HG02973 (cell line): ENCODE results near the gene ROPN1B.

Source experiments
- ATAC-seq: cut with Tn5 transposase; IDR thresholded peaks from one replicate; pipeline ENCODE4 v1.9.1; 2021; ENCODE audit warnings: moderate library complexity; ENCODE audit not compliant: unreplicated experiment

The ROPN1B gene

DNA sequence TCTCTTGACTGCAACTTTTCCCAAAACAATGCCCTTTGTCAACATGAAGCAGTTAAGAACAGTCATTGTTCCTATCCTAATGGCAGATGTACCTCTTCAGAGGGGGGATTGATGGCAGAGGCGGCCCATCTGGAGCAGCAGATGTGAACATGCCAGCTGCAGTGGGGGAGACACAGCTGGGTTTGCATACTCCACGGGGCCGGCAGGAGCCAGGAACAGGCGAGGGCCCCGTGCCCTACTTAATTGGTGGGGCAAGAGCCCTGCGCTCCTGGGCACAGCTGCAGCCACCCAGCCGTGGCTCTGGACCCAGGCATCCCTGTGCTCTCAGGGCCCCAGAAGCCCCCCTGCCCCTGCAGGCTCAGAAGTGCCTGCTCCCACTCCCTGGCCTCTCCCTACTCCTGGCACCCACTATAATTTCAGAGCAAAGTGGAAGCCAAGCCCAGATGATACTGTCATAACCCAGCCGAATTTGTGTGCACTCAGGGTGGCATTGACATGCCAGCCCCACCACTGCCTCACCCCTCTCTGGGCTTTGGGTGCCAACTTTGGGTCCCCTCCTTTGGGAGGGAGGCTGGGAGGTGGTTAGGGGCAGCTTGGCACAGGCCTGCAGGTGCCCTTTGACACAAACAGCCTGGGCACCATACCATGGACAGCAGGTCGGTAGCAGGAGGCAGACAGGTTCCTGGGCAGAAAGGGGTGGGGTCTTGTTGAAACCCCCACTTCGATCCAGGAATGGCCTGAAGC lies 34.6 kb downstream of the ROPN1B start:
- no peak for ATAC-seq

DNA sequence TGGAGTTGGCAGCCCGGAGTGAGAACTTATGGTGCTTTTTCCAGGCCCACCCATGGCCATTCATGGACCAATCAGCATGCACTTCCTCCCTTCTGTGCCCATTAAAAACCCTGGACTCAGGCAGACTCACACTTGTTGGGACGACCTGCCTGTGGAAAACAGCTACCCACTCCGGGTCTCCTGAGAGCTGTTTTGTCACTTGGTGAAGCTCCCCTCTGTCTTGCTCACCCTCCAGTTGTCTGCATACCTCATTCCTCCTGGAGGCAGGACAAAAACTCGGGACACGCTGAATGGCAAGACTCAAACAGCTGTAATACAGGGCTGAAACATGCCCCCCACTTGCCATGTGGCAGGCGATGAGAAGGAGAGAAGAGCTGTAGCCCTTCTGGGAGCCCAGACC lies 35.2 kb downstream of the ROPN1B start:
- ATAC-seq, result no peak

DNA sequence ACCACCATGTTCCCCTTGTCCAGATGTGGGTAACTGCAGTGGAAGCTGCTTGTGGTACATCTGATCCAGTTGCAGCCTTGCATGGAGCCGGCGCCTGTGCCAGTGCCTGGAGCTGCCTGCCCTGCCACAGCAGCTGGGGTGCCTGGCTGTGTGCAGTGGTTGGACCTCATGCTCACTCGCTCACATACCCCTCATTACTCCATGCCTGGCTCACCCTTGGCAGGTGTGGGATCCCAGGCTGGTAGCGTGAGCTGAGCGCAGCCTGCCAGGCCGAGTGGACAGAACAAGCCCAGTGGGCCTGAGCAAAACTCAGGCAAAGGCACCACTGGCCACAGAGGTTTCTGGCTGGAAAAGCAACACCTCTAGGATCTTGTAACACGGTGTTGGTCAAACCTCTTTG lies 35.7 kb downstream of the ROPN1B start:
- no peak for ATAC-seq

DNA sequence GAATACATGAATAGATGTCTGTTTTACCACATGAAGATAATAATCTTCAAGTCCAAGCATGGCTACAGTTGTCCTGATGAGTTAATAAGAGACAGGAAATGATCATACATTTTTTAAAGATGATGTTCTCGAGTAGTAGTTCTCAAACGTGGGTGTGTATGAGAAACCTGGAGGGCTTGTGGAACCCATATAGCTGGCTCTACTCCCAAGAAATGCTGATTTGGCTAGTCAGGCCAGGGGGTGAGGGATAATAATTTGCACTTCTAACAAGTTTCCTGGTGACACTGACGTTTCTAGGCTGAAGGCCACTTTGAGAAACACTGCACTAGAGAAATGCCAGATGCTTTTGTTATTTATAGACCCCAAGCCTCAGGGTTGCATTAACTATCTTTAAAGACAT lies 37.0 kb downstream of the ROPN1B start:
- ATAC-seq, result no peak

DNA sequence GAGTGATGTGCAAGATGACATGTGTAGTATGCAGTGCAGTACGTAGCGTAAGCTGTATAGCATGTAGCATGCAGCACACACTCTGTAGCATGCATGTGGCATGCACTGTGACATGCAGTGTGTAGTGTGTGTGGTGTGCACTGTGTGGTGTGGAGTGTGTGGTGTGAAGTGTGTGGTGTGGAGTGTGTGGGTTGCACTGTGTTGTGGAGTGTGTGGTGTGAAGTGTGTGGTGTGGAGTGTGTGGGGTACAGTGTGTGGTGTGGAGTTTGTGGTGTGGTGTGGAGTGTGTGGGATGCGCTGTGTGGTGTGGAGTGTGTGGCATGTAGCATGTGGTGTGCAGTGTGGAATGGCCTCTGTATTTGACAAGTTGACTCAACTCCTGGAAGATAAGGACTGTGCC lies 39.2 kb downstream of the ROPN1B start:
- no peak for ATAC-seq

DNA sequence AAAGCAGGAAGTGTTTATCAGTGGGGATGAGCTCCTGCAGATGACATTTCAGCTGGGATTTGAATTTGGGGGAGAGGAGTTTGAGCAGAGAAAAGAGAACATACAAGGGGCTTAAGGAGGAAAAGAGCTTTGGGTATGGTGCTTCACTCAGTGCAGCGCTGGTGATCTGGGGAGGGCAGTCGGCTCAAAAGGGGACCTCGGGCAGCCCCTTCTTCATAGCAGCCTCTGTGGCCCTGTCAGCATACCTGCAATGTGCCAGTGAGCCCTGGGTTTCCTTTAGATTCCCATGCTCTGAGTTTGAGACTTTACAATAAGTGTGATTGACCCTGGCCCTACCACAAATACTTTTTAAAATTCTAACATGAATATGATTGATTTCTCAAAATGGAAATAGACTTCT lies 40.2 kb downstream of the ROPN1B start:
- no peak for ATAC-seq

DNA sequence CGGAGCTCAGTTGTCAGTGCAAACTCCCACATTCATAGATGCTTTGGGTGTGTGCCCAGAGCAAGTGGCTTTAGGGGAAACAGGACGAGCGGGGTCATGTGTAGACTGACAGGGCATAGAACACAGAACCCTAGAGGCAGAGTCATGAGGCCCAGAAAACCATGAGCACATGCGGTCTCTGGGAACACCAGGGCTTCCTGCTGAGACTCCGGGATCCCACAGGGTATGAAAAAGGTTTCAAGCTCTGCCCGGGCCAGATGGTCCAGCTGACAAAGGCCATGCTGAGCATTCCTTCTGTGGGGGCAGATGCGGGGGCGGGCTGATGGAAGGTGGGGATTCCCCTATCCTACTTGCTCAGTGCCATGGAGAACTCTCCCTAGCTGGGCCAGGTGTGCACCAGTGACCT lies 44.8 kb downstream of the ROPN1B start:
- no peak for ATAC-seq

DNA sequence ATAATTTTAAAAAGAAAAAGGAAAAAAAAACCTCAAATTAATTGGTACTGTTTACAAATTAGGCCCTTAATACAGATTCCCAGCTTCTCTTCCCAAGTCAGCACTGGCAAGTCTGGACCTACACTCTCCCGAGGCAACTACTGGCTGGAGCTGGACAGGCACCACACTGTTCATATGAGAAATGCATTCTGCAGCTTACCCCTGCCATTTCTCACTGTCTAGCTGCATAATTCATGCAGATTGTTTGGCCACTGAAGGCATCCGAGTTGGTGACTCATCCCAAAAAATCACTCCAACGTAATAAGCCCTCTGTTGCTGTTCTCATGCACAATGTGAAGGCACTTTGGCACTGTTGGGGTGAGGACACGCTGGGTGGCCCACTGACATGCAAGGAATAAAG lies 45.3 kb downstream of the ROPN1B start:
- no peak for ATAC-seq

DNA sequence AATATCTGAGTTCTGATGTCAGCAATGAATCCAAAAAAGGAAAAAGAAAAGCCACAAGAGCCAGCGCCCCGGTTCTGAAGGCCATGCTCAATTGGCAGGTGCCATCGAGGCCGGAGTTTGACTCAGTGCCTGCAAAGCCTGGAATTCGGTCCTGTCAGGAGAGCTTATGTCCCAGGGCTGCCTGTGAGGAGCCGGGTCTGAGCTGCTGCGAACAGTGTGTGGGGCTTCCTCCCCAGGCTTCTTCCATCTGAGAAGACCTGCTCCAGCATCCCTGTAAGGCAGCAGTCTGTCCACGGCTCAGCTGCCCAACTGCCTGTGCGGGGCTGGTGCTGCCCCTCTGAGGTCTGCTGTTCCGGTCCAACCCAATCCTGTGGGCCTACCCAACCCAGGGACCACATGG lies 46.1 kb downstream of the ROPN1B start:
- ATAC-seq, result no peak

DNA sequence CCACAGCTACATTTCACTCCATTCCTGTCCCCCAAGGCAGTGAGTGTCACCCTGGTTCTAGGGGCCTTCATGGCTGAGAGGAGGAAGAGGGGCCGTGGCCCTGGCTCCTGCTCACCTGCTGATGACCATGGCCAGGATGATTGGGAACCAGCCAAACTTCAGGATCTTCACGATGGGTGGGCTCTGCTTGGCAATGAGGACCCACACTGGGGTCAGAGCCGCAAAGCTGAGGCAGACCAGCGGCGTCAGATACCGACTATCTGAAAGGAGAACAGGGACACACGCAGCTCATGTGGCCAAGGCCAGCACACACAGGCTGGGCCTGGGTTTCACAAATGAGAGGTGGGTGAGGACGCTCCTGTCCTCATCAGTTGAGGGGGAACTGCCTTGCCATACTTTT lies 47.6 kb downstream of the ROPN1B start:
- no peak for ATAC-seq

DNA sequence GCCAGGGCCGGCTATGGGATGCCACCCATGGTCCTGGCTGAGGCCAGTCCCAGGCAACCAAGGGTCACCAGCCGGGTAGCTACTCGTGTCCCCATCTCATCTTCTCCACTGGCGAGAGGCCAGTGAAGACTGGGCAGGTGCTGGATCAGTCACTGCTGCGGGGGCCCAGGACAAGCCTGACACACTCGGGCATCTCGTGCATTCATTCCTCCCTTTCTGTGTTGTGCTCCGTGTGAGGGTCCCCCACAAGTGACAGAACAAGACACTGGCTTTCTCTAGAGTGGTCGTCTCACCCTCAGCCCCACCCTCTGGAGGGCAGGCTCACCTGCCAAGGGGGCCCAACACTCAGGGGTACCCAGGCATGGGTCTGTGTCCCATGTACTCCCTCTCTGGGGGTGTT lies 48.4 kb downstream of the ROPN1B start:
- ATAC-seq, result no peak

DNA sequence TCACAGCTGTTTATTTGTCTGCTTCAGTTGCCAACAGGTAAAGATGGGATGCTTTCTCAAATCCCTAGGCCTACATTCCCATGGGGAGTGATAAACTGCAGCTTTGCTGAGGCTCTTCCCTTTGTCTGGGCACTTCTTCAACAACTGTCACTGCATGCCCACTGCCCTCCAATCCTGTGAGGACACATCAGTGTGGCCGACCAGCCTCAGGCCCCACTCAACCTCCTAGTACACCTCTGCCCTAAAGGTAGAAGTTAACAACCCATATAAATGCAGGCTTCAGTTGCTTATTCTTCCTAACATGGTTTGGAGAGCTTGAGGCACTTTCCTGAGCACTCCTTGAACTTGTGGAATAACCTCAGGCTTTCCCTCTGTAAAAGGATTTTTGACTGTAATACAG lies 49.6 kb downstream of the ROPN1B start:
- ATAC-seq, result no peak

DNA sequence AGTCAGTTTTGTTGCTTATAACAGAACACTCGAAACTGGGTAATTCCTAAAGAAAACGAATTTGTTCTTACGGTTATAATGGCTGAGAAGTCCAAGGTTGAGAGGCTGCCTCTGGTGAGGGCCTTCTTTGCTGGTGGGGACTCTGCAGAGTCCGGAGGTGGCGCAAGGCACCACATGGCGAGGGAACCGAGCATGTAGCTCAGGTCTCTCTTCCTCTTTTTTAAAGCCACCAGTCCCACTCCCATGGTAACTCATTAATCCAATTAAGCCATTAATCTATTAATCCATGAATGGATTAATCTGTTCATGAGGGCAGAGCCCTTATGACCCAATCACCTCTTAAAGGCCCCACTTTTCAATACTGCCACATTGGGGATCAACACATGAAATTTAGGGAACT lies 50.0 kb downstream of the ROPN1B start:
- no peak for ATAC-seq

DNA sequence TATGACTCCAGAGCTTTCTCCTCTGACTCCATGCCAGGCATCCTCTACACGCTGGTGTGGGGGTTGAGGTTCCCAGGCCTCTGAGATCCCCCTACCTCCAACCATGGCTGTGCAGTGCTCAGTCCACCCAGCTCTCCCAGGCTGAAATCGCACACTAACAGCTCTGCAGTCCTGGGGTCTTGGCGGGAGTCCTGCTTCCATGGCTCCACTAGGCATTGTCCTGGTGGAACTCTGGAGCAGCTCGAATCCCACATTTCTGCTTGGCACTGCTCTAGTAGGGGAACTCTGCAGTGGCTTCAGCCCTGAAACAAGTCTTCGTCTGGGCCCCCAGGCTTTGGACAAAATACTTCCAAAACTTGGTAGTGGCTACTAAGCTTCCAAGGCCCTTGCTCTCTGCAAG lies 50.7 kb downstream of the ROPN1B start:
- ATAC-seq, result no peak

DNA sequence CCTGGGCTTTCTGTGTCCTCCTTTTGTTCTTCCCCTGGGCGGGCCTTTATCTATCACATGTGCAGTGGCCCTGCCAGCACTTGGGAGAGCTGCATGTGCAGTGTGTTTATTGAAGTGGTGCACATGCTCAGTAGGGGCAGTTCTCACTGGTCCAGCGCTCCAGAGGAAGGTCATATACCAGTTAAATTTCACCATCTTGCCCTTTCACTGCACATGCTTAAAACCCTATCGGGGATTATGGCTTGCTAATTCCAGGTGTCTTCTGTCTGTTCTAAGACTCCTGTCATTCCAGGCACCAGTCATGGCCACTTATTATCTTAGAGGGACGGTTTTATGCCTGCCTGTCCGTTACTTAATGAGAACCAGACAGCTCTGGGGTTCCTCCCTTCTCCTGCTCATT lies 52.2 kb downstream of the ROPN1B start:
- no peak for ATAC-seq

DNA sequence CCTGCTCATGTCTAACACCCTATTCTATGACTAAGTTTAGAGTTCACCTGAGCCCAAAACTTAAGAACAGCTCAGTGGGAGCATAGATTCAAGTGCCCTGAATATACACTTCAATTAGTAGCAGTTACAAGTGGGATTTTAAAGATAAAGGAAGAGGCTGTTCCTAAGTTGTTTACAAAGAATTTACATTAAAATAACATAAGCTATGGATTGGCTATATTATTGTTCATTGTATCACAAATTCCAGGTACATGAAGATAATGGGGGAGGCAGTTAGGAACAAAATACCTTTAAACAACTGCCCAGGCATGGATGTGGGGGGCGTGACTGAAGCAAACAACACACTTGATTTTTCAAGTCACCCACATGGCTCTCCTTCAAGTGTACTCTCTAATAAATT lies 52.7 kb downstream of the ROPN1B start:
- no peak for ATAC-seq

DNA sequence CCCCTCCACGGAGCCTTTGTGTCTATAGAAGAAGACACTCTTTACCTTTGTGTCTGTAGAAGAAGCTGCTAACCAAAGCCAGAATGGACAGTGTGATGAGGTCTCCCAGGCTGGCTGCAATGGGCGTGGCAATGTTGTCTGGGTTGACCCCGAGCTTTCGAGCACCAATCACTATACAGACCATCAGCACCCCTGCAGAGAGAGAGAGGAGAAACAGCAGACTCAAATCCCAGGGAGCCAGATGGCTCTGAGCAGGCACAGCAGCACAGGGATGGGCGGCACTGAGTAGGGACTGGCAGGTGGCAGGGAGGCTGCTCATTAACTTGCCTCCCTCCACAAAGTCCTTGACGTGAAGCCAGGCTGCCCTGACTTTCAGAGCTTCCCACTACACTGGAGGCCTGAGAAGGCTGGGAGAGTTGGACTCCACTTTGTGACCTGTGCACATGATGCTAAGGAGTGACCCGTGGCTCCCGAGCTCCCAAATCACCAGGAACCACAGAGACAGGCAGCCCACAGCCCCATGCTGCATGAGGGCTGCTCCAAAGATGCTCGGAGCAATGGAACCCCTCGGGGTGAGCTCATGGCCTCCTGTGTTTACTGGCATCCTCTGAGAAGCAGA lies 53.9 kb downstream of the ROPN1B start:
- ATAC-seq, result no peak

DNA sequence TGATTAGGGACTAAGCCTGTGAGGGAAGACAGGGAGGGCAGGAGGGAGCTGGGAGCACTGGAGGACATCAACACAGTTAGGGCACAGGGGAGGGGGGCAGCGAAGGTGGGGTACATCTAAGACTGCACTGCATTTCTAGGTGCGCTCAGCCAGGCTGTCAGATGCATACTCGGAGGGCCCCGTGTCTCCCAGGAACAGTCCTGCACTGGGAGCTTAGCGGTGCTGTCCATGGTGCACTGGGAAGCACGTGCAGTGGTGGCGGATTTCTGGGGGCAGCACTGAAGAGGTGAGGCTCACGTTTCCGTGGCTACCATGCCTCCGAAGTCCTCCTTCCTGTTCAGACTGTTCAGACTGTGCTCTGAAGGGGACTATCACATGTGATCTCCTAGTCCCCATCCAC lies 54.4 kb downstream of the ROPN1B start:
- no peak for ATAC-seq

DNA sequence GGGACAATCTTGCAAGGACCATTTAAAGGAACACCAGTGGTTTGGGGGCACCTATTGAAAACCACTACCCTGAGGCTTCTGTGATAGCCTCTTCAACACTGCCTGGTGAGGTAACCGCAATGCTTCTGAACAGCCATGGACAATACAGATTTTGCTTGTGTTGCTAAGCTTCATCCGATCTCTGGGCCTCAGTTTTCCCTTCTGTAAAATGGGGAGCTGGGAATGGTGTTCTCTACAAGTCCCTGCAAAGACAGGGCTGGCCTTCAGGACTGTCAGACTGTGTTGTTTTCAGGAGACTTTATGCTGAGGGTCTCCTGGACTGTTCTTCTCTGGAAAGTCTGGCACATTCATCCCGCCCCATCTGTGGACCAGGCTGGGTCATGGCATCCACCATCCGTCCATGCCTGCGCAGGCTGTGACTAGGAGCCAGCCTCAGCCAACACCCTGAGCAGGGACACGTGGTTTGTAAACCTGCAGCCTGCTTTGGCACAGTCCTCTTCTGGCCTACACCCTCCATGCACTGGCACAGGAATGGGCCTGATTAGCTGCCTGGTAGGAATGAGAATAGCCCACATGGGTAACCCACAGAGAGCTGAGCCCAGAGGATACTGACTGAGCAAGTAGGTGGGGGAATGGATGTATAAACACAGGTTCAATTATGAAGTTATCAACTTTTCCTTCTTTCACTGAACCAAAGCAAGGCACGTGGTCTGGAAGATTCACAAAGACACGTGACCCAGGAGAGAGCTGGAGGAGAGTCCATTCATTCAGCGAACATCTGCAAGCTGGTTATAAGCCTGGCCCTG lies 55.3 kb downstream of the ROPN1B start:
- ATAC-seq, result no peak

DNA sequence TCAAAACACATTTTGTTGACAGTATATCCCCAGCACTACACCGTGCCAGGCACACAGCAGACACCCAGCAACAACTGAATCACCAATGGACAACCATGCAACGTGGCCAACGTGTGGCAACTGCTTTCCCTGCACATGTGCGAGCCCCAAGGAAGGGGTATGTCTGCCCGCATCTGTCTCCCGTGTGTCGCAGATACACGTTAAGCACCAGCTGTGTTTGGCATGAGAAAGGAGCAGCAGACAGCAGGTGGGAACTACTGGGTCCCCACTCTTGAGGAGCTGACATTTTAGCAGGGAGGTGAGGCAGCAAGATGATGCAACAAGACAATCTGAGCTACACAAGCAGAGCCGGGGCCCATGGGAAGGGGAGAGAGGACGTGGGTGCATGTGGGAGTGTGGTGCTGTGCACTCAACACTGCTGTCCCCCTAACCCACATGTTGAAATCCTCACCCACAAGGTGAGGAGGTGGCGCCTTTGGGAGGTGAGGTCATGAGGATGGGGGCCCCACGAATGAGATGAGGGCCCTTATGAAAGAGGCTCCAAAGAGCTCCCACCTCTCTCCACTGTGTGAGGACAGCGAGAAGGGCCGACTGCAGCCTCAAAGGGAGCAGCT lies 56.2 kb downstream of the ROPN1B start:
- no peak for ATAC-seq

DNA sequence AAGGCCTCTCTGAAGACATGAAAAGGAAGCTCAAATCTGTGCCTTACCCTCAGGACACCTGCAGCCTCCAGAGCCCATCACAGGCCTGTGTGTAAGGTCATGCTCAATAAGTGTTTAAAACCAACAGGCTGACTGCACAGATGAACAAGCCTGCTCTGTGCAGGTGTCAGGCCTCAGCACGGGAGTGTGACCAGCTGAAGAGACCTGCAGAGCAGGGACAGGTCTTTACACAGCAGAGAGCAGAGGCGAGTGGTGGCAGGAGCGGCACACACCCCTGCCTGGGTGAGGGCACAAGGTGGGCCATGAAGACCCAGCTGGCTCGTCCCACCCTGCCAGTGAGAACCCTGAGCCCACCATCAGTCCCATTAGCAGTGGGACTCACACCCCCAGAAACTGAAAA lies 56.9 kb downstream of the ROPN1B start:
- ATAC-seq, result no peak

DNA sequence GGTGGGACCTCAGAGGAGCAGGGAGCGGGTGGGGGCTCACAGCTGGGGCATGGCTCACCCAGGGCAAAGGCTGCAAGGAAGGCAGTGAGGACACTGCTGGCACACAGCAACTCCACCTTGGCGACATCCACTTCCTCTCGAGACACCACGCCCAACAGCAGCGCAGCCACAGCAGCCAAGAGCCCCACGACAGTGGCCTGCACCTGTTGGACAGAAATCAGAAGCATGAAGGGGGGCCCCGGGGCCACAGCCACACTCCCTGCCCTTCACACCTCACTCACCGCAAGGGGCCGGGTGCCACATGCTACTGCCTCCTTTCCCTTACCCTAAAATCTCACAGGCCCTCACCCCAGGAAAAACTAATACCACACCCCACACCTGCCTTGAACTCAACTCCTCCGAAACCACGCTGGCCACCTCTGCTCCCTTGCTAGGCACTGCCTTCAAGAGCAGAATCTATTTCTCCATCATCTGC lies 57.3 kb downstream of the ROPN1B start:
- ATAC-seq, result no peak
